Adrenal gland (tissue), 12 donors: ENCODE data around the gene ANKRD10. TPM values are rescaled to one million over a fixed set of nuclear protein-coding genes. Genes with fewer than 3 reads are reported as not detected.

Source experiments
- DNase-seq, 7 donors: peaks; one replicate each; pipeline ENCODE4 v3.0.0-alpha.2; 2019 to 2020
- H3K27ac ChIP-seq, 5 donors: fragments of 200-600 bp; sonication (generic) in 4 of 5; 1 replicate in 3 of 5; 2 replicates in 2 of 5; pipeline versions ENCODE4 v1.5.1 to v1.8.0; 2016 to 2020; ENCODE audit warnings: mild to moderate bottlenecking in 1 of 5
- H3K27me3 ChIP-seq: fragments of 200-600 bp; 2 replicates; pipeline ENCODE4 v1.8.0; 2021
- H3K36me3 ChIP-seq, 2 donors: fragments of 200-600 bp; replicated peaks in 1 of 2; 1 replicate in 1 of 2; 2 replicates in 1 of 2; pipeline versions ENCODE4 v1.5.1 to v1.8.0; 2018 to 2022
- H3K4me1 ChIP-seq, 2 donors: fragments of 200-600 bp; replicated peaks in 1 of 2; 1 replicate in 1 of 2; 2 replicates in 1 of 2; pipeline versions ENCODE4 v1.5.1 to v1.8.0; 2018 to 2021
- H3K4me3 ChIP-seq, 4 donors: fragments of 200-600 bp; sonication (generic) in 3 of 4; one replicate each; pipeline ENCODE4 v1.5.1; 2016 to 2018
- H3K9me3 ChIP-seq, 3 donors: fragments of 200-600 bp; sonication (generic) in 1 of 3; replicated peaks in 1 of 3; 1 replicate in 2 of 3; 2 replicates in 1 of 3; pipeline versions ENCODE4 v1.5.1 to v1.8.0; 2016 to 2021
- CTCF ChIP-seq, 6 experiments: fragments of 450-650 bp in 4 of 6; fragments of 200-600 bp in 2 of 6; sonication (generic) in 1 of 6; IDR thresholded peaks; 1 replicate in 5 of 6; 2 replicates in 1 of 6; pipeline versions ENCODE4 v1.5.1 to v1.8.0; 2016 to 2021; ENCODE audit warnings: antibody characterized with exemption in 6 of 6, mild to moderate bottlenecking in 2 of 6, moderate library complexity in 1 of 6
- POLR2A ChIP-seq, 2 donors: fragments of 450-650 bp; IDR thresholded peaks; one replicate each; pipeline ENCODE4 v1.6.1; 2017; ENCODE audit warnings: antibody characterized with exemption in 2 of 2, mild to moderate bottlenecking in 2 of 2, moderate library complexity in 1 of 2
- WGBS, 4 donors: extraction: QIAGEN DNeasy Blood & Tissue Kit in 2 of 4; methylation state at CpG; one replicate each; pipeline versions ENCODE4 v1.1.5 to v1.1.7; 2013 to 2017; 5-methylcytosine and 5-hydroxymethylcytosine counted together
- intact Hi-C, 2 donors: fragments of 100-400 bp; cut with DNase I; formaldehyde crosslinking; loops; one replicate each; pipeline versions ENCODE4 v1.14.1 to v1.15.0; 2022 to 2023
- polyA plus RNA-seq, 3 donors: library from polyadenylated mRNA; stranded (reverse); fragments of 200-250 nt in 2 of 3; fragments of 350-450 nt in 1 of 3; fragmentation: Illumina TruSeq in 1 of 3; extraction: RNeasy Lipid Tissue Mini Kit (QIAGEN cat#74804) in 1 of 3; gene quantifications; one replicate each; pipeline ENCODE4 v1.2.3, GENCODE V29; 2013 to 2014
- total RNA-seq, 9 donors: library from RNA; depleted of rRNA in 4 of 9; stranded (reverse); fragments of >200 nt in 4 of 9; fragments of 120-200 nt in 1 of 9; fragmentation: NEBNext Ultra II Directional in 1 of 9; extraction: Animal tissue kit (Norgen Biotek cat#: 25700) in 1 of 9; gene quantifications; one replicate each; pipeline versions ENCODE4 v1.1.0 to v1.2.4, GENCODE V29; 2013 to 2023
- donor health status: healthy with polysubstance abuse.
- donor health status: Bipolar disorder and iron deficiency.
- donor health status: DM: yes; HTN: yes; CAD: no.
- donor health status: DM: no; HTN: no; CAD: no.
- donor health status: DM: no; HTN: no; CAD: no.
- donor health status: DM: yes; HTN: yes; CAD: no.

Gene ANKRD10
- total and polyA plus RNA-seq, 12 donors, result 36.5 to 159 (median 101) TPM

GRCh38 chr13:110897014-110897413, 17.9 kb downstream of the ANKRD10 start:
- H3K27ac ChIP-seq, result no peak overlapping the region
- intact Hi-C loops, result no loop called here
- H3K4me1 ChIP-seq, result no peaks in the 10 kb centered on the region
- H3K4me3 ChIP-seq, result no peak overlapping the region
- H3K9me3 ChIP-seq, result no peaks in the 10 kb centered on the region
- TF ChIP-seq CTCF (IDR thresholded peaks at IDR 0.05), result no peak
- TF ChIP-seq POLR2A (IDR thresholded peaks at IDR 0.05), result no peak
- WGBS, 4 donors, result 90 to 97% (median 95%) methylated on average over 1 of the region's 1 CpG
- peaks cover 0 to 13% of the 10 kb centered on the region in 2 donors for H3K36me3 ChIP-seq
- H3K27me3 ChIP-seq, result no peaks in the 10 kb centered on the region
- DNase-seq, result no peak

- no peaks in the 10 kb centered on the region for H3K27me3 ChIP-seq
Measured at GRCh38 chr13:110894086-110894485, 20.8 kb downstream of the ANKRD10 start.

GRCh38 chr13:110893571-110893970, 21.3 kb downstream of the ANKRD10 start:
- WGBS, 4 donors, result 57 to 67% (median 60%) methylated on average over 2 of the region's 2 CpGs

More at GRCh38 chr13:110894086-110894485, 20.8 kb downstream of the ANKRD10 start:
- Histone ChIP-seq H3K36me3 (peaks cover 0 to 13% of the 10 kb centered on the region in 2 donors), H3K4me1 (no peaks in the 10 kb centered on the region), H3K4me3 (no peak overlapping the region), H3K27ac (no peak overlapping the region), H3K9me3 (no peaks in the 10 kb centered on the region)
- WGBS, 4 donors, result 57 to 82% (median 75%) methylated on average over 2 of the region's 2 CpGs
- no peak for TF ChIP-seq POLR2A (IDR thresholded peaks at IDR 0.05)
- TF ChIP-seq CTCF (IDR thresholded peaks at IDR 0.05), result no peak
- intact Hi-C loops, result no loop called here
- no peak for DNase-seq

More at GRCh38 chr13:110893571-110893970, 21.3 kb downstream of the ANKRD10 start:
- H3K4me1 ChIP-seq, result no peaks in the 10 kb centered on the region
- TF ChIP-seq POLR2A (IDR thresholded peaks at IDR 0.05) (no peak), CTCF (IDR thresholded peaks at IDR 0.05) (no peak)
- no peaks in the 10 kb centered on the region for H3K9me3 ChIP-seq
- peaks cover 0 to 13% of the 10 kb centered on the region in 2 donors for H3K36me3 ChIP-seq
- no peaks in the 10 kb centered on the region for H3K27me3 ChIP-seq
- intact Hi-C loops, result no loop called here
- no peak overlapping the region for H3K4me3 ChIP-seq
- DNase-seq, result no peak
- H3K27ac ChIP-seq, result no peak overlapping the region
